ENCODE data around the gene EAPP. TPM values are rescaled to one million over a fixed set of nuclear protein-coding genes. Genes with fewer than 3 reads are reported as not detected.

The EAPP gene
- total and polyA plus RNA-seq, 2 of the 13 experiments (the other 11 are each of a cell fraction or from before 2014, with no cell fraction given), result 68.7 to 110 TPM

DNA sequence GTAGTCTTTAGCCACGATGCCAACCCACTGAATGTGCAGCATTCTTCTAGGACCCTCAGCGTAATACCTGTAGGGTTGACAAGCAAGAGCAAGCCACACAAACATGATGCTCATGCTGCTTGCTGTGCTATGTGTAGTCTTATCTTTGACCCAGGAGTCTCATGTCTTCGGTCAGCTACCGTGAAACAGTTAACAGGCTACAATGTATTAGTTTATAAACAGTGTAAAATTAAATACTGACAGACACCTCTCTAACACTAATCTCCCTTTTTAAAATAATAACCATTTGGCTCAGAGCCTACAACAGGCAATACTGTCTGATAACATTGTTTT is 1.9 kb downstream of the EAPP start (continued):
- TF ChIP-seq, protein P1, sequence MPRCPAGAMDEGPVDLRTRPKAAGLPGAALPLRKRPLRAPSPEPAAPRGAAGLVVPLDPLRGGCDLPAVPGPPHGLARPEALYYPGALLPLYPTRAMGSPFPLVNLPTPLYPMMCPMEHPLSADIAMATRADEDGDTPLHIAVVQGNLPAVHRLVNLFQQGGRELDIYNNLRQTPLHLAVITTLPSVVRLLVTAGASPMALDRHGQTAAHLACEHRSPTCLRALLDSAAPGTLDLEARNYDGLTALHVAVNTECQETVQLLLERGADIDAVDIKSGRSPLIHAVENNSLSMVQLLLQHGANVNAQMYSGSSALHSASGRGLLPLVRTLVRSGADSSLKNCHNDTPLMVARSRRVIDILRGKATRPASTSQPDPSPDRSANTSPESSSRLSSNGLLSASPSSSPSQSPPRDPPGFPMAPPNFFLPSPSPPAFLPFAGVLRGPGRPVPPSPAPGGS (CRISPR knock-in tag; IDR thresholded peaks at IDR 0.05), result peak; percentile 23; the same call in 1 of the 2 replicates
- no peak for TF ChIP-seq ZFP90 (CRISPR knock-in tag; IDR thresholded peaks at IDR 0.05; ENCODE audit: borderline replicate concordance)
- TF ChIP-seq ZBTB44 (CRISPR knock-in tag; IDR thresholded peaks at IDR 0.05), result peak; percentile 49; the same call in 1 of the 2 replicates
- TF ChIP-seq CEBPG (CRISPR knock-in tag; IDR thresholded peaks at IDR 0.05), result no peak

DNA sequence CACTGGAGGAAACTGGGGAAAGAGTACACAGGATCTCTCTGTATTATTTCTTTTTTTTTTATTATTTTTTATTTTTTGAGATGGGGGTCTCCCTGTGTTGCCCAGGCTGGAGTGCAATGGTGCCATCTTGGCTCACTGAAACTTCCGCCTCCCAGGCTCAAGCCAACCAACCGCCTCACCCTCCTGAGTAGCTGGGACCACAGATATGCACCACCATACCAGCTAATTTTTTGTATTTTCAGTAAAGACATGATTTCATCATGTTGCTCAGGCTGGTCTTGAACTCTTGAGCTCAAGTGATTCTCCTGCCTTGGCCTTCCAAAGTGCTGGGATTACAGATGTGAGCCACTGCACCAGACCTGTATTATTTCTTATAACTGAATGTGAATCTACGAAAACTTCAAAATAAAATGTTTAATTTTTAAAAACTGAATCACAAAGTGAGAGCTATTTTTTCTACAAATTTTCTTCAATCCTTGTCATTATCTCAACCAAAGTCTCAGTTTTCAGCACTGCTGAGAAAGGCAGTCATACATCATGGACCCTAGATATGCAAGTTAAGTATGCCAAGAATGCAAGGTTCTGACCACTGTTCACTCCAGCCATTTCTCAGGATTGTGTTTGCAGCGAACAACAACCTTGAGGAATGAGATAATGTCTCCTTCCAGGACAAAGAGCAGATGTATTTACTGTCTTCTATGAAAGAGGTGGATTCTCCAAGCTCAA is 2.4 kb downstream of the EAPP start:
- Histone ChIP-seq H3K9me3 (ENCODE audit: low read length) (no peaks in the 10 kb centered on the region), H3K4me1 (ENCODE audit: insufficient read depth, low read length) (peaks cover 25% of the 10 kb centered on the region), H3K79me2 (ENCODE audit: insufficient read depth, low read length) (peaks cover 28% of the 10 kb centered on the region), H3K4me3 (replicated peaks in 1 of 3; ENCODE audit: insufficient read depth in 1 of 3, low read depth in 2 of 3, low read length in 3 of 3) (no peak overlapping the region; a peak in 1 of 6 replicates), H3K4me2 (ENCODE audit: low read depth, low read length) (peak overlapping the region; percentile 82), H2AFZ (ENCODE audit: low read length) (no peak overlapping the region), H3K27me3 (ENCODE audit: control insufficient read depth in 1 of 2, insufficient read depth in 2 of 2, low read length in 2 of 2) (peaks cover 0 to 4% of the 10 kb centered on the region in 2 experiments; a peak in 1 of 5 replicates), H3K27ac (ENCODE audit: extremely low read length, insufficient read depth, low read length) (no peak overlapping the region), H3K9ac (ENCODE audit: insufficient read depth, low read depth, low read length) (peak overlapping the region; percentile 100; the same call in 1 of the 2 replicates), H3K36me3 (replicated peaks in 1 of 2; ENCODE audit: control insufficient read depth in 1 of 2, insufficient read depth in 2 of 2, low read length in 2 of 2) (peaks cover 21 to 39% of the 10 kb centered on the region in 2 experiments), H4K20me1 (ENCODE audit: insufficient read depth, low read length) (no peaks in the 10 kb centered on the region; the same call in 1 of the 2 replicates)
- in situ Hi-C loops (cut with HindIII; ENCODE audit: extremely low pct_ligation_motif_present, low pct_unique_long_range_greater_than_20kb) (no loop called here), intact Hi-C loops (cut with micrococcal nuclease; ENCODE audit: unreplicated experiment) (loop anchor here (5.0 kb wide), 4 partner anchors 40 to 205 kb away; partner anchors contain the start of gene SPTSSA)
- FAIRE-seq (no peak), DNase-seq (ENCODE audit: low spot score) (no peak), ATAC-seq (no peak)
- 94% methylated on average over 4 of the region's 4 CpGs for WGBS (ENCODE audit: low lambda C conversion rate)
- TF ChIP-seq KDM6A (CRISPR knock-in tag; IDR thresholded peaks at IDR 0.05; ENCODE audit: low read depth), result 0 out of 2 replicates have a peak, but pooled peaks have one; percentile 10
- 0 out of 2 replicates have a peak, but pooled peaks have one; percentile 3 for TF ChIP-seq ZNF652 (CRISPR knock-in tag; IDR thresholded peaks at IDR 0.05; ENCODE audit: borderline replicate concordance, low read depth)
- TF ChIP-seq ZNF780A (CRISPR knock-in tag; IDR thresholded peaks at IDR 0.05), result no peak
- TF ChIP-seq ZNF549 (CRISPR knock-in tag; IDR thresholded peaks at IDR 0.05), result no peak
- peak; percentile 66 for TF ChIP-seq TEAD3 (CRISPR knock-in tag; optimal IDR thresholded peaks at IDR 0.05; ENCODE audit: borderline replicate concordance)
- no TSS peak for BruUV-seq (replicated peaks)
- ChIA-PET POLR2A (interaction anchor here (0.6 to 1.4 kb wide), 3 partner anchors 10 to 123 kb away, joined by 3 to 5 read pairs (median 4); no protein-coding TSS in a partner anchor), CTCF (ENCODE audit: low intra/inter-chr PET ratio, low total read pairs) (no interaction called here)
